Heart left ventricle (tissue), 13 donors: ENCODE data around the gene SUGCT.

Source experiments
- CTCF ChIP-seq, 12 donors: fragments of 200-600 bp; sonication (generic) in 4 of 12; IDR thresholded peaks; one replicate each; pipeline versions ENCODE4 v1.5.0 to v1.8.0; 2018 to 2022; ENCODE audit warnings: antibody characterized with exemption in 12 of 12, mild to moderate bottlenecking in 5 of 12
- POLR2A ChIP-seq, 2 donors: fragments of 450-650 bp; IDR thresholded peaks; one replicate each; pipeline ENCODE4 v1.6.1; 2017; ENCODE audit warnings: antibody characterized with exemption in 2 of 2, mild to moderate bottlenecking in 2 of 2, moderate library complexity in 2 of 2
- donor health status: ischemic (EF 13 %, LVEDD 7.1; RV severe dilation, severe dysfunction).
- donor health status: DM: no; HTN: yes; CAD: no.
- donor health status: DM: no; HTN: no; CAD: no.
- donor health status: ischemic (EF 25% LVEDD 6.9; RV normal size, moderate dysfunction).
- donor health status: ischemic (EF 25% LVEDD 5.7; RV mildly dilated, moderate dysfunction).
- donor health status: ischemic (EF 35%, LVEDD 5.7; RV mildly dilated, moderate dysfunction).
- donor health status: nonischemic (EF 11% LVEDD 7.7; RV severe dilation, severe dysfunction).
- donor health status: DM: yes; HTN: yes; CAD: no.
- donor health status: PGD.
- donor health status: ischemic (EF 29% LVEDD 5.4; RV normal size, mild dysfunction).
- donor health status: nonischemic (EF 23%, LVEDD 6.1; RV moderate dilation, normal function).

DNA sequence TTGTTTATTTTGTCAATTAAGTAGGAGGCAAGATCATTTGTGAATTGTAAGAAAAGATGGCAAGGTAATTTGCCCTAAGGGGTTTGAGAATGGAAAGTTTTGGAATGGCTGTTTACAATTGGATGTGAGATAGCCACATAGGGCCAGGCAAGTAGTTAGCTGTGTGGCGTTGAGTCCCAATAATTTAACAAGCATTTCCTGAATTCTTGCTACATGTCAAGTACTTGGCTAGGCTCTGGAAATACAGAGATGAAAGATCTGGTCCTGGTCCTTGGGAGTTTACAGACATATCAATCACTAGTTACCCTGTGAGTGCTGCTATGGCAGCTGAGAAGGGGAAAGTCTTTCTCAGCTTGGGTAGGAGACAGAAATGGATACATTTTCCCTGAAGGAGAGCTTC is 401.6 kb downstream of the SUGCT start:
- no peak for TF ChIP-seq CTCF (IDR thresholded peaks at IDR 0.05)
- TF ChIP-seq POLR2A (IDR thresholded peaks at IDR 0.05), result no peak
